AG20443 (cell line): ENCODE results near the gene MUC5AC.
"Not testable (repeated sequence)": the region's sequence is repeated elsewhere in the genome, so short reads cannot be mapped to it uniquely, and the experiment has no call there.

Experiments
- DNase-seq: peaks from one replicate; pipeline ENCODE4 v3.0.0; 2012; ENCODE audit warnings: low spot score, mixed read lengths

Gene MUC5AC

GRCh38 chr11:1147792-1148191 is 10.0 kb upstream of the MUC5AC start:
- no peak for DNase-seq

GRCh38 chr11:1148752-1149180 is 9.0 kb upstream of the MUC5AC start:
- no peak for DNase-seq

GRCh38 chr11:1149545-1149944 is 8.2 kb upstream of the MUC5AC start:
- no peak for DNase-seq

GRCh38 chr11:1150116-1150515 is 7.6 kb upstream of the MUC5AC start:
- DNase-seq = no peak

- peak; percentile 59 for DNase-seq
These were observed 6.9 kb upstream of the MUC5AC start for GRCh38 chr11:1150769-1151365.

- DNase-seq = no peak
These were observed 6.1 kb upstream of the MUC5AC start for GRCh38 chr11:1151366-1152315.

- DNase-seq = peak; percentile 13
These were observed 5.2 kb upstream of the MUC5AC start for GRCh38 chr11:1152316-1153104.

- DNase-seq = peak; percentile 10
These were observed 4.4 kb upstream of the MUC5AC start for GRCh38 chr11:1153105-1153950.

- peak; percentile 98 for DNase-seq
These were observed 3.7 kb upstream of the MUC5AC start for GRCh38 chr11:1153951-1154493.

GRCh38 chr11:1154656-1155055 is 3.1 kb upstream of the MUC5AC start:
- not testable (repeated sequence) for DNase-seq

GRCh38 chr11:1155274-1155693 is 2.5 kb upstream of the MUC5AC start:
- DNase-seq = no peak

- DNase-seq = no peak
These were observed 1.0 kb upstream of the MUC5AC start for GRCh38 chr11:1156506-1157340.

- DNase-seq = no peak
These were observed 460 bp upstream of the MUC5AC start for GRCh38 chr11:1157341-1157644.

GRCh38 chr11:1158681-1159487 is 1.1 kb downstream of the MUC5AC start:
- no peak for DNase-seq

GRCh38 chr11:1159488-1160220 is 1.9 kb downstream of the MUC5AC start:
- DNase-seq = not testable (repeated sequence)

- peak; percentile 9 for DNase-seq
These were observed 2.7 kb downstream of the MUC5AC start for GRCh38 chr11:1160231-1161101.

GRCh38 chr11:1161410-1162137 is 3.8 kb downstream of the MUC5AC start:
- DNase-seq = peak; percentile 9
